ENCODE data around the gene BEX4.
"Not testable (repeated sequence)": the region's sequence is repeated elsewhere in the genome, so short reads cannot be mapped to it uniquely, and the experiment has no call there.

The BEX4 gene, protein sequence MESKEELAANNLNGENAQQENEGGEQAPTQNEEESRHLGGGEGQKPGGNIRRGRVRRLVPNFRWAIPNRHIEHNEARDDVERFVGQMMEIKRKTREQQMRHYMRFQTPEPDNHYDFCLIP

GRCh38 chrX:103214870-103215424, at the start of gene BEX4:
Gene BEX4, plus strand, starts transcription at chrX:103215108. Its CDS starts 1,046 bp downstream, at chrX:103216154.
- TF ChIP-seq, protein P1, sequence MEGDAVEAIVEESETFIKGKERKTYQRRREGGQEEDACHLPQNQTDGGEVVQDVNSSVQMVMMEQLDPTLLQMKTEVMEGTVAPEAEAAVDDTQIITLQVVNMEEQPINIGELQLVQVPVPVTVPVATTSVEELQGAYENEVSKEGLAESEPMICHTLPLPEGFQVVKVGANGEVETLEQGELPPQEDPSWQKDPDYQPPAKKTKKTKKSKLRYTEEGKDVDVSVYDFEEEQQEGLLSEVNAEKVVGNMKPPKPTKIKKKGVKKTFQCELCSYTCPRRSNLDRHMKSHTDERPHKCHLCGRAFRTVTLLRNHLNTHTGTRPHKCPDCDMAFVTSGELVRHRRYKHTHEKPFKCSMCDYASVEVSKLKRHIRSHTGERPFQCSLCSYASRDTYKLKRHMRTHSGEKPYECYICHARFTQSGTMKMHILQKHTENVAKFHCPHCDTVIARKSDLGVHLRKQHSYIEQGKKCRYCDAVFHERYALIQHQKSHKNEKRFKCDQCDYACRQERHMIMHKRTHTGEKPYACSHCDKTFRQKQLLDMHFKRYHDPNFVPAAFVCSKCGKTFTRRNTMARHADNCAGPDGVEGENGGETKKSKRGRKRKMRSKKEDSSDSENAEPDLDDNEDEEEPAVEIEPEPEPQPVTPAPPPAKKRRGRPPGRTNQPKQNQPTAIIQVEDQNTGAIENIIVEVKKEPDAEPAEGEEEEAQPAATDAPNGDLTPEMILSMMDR (conservative IDR thresholded peaks at IDR 0.05; ENCODE audit: low read depth): no peak
- ChIA-PET CTCF (no interaction called here), POLR2A (ENCODE audit: low non-redundant PET) (no interaction called here)

DNA sequence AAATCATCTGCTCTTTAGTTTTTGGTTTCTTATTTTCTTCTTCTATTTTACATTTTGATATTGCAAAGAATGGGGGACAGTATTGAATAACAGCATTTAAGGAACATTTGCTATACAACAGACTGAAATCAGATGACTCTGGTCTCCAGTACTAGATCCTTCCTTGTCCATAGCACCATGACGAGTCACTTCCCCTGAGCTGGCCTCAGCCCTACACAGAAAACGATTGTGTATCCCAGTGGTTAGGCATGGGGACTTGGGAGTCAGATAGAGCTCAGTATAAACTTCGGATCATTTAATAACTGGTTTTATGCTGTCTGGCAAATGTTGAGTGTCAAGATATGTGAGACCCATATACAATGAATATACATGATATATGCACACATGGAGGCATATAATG, 44.7 kb upstream of the BEX4 start:
- no peak for DNase-seq (ENCODE audit: low spot score)
- no peak overlapping the region for H3K27ac ChIP-seq
- CTCF ChIA-PET: no interaction called here
- TF ChIP-seq, protein P1 (conservative IDR thresholded peaks at IDR 0.05; ENCODE audit: low read depth): no peak
- POLR2A ChIA-PET (ENCODE audit: low non-redundant PET): no interaction called here

More at GRCh38 chrX:103214870-103215424, at the start of gene BEX4:
- H3K27ac ChIP-seq: no peak within 1 kb of the TSS
- peak; percentile 56 for DNase-seq (ENCODE audit: low spot score)

DNA sequence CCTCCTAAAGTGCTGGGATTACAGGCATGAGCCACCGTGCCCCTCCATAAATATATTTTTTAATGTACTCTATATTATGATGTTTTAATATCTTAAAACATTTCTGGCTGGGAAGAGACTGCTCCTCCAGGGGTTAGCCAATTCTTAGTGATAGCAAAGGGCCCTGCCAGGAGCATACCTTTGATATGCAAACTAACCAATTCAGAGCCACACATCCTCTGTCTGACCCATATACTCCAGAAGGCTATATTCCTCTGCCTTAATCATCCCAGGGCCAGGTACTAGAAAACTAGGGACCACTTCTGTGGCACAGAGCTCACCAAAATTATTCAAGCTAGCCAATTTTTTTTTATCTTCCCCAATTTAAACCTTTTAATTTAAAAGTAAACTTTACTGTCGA, 43.6 kb upstream of the BEX4 start:
- POLR2A ChIA-PET (ENCODE audit: low non-redundant PET): no interaction called here

GRCh38 chrX:103175256-103175655, 39.7 kb upstream of the BEX4 start:
- CTCF ChIA-PET: interaction anchor here (0.6 kb wide), 1 partner anchor 22 kb away, joined by 3 read pairs; no protein-coding TSS in a partner anchor
- POLR2A ChIA-PET (ENCODE audit: low non-redundant PET); H3K27ac ChIP-seq; DNase-seq (ENCODE audit: low spot score): not testable (repeated sequence)

More for the DNA sequence above, 43.6 kb upstream of the BEX4 start:
- CTCF ChIA-PET: no interaction called here
- TF ChIP-seq, protein P1 (conservative IDR thresholded peaks at IDR 0.05; ENCODE audit: low read depth): no peak
- no peak overlapping the region for H3K27ac ChIP-seq
- no peak for DNase-seq (ENCODE audit: low spot score)

GRCh38 chrX:103175944-103176753, 38.8 kb upstream of the BEX4 start:
- peak; percentile 28 for DNase-seq (ENCODE audit: low spot score)
- ChIA-PET CTCF (interaction anchor here (0.6 to 0.9 kb wide), 4 partner anchors 15 to 569 kb away, joined by 3 to 5 read pairs (median 4); no protein-coding TSS in a partner anchor), POLR2A (ENCODE audit: low non-redundant PET) (no interaction called here)
- TF ChIP-seq, protein P1 (conservative IDR thresholded peaks at IDR 0.05; ENCODE audit: low read depth): peak; percentile 68
- H3K27ac ChIP-seq: no peak overlapping the region

DNA sequence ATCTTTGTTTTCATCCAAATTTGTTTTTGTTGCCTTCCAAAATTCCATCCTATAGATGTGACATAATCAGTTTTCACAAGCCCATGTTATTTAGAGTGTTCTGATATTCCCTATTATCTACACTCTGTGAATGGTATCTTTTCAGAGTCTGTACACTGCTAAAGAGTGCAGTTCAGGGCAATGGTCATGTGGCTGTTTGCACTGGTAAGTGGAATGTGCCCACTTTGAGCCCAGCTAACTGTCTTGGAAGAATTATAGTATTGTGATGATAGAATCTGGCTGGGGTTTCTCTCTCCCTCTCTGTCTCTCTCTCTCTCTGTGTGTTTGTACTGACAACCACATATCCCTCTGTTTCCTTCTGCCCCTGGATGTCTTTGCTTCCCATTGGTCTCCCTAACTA, 37.4 kb upstream of the BEX4 start:
- POLR2A ChIA-PET (ENCODE audit: low non-redundant PET): no interaction called here
- no peak for DNase-seq (ENCODE audit: low spot score)
- TF ChIP-seq, protein P1 (conservative IDR thresholded peaks at IDR 0.05; ENCODE audit: low read depth): no peak
- CTCF ChIA-PET: no interaction called here
- no peak overlapping the region for H3K27ac ChIP-seq

GRCh38 chrX:103183912-103184311, 31.0 kb upstream of the BEX4 start:
- no peak for DNase-seq (ENCODE audit: low spot score)
- ChIA-PET CTCF (no interaction called here), POLR2A (ENCODE audit: low non-redundant PET) (no interaction called here)
- no peak overlapping the region for H3K27ac ChIP-seq
- TF ChIP-seq, protein P1 (conservative IDR thresholded peaks at IDR 0.05; ENCODE audit: low read depth): no peak
